K562 (cell line): ENCODE data around the gene KCNH8. TPM values are rescaled to one million over a fixed set of nuclear protein-coding genes. Genes with fewer than 3 reads are reported as not detected.

Experiments
- ATAC-seq: fragments of 200-7000 bp; cut with Tn5 transposase; 3 replicates; pipeline ENCODE4 v1.9.1; 2020; ENCODE audit warnings: moderate library complexity
- BruUV-seq: library from RNA; stranded (reverse); fragments of 400-500 nt; replicated peaks from 2 replicates; lab custom pipeline; 2021; lab: Mats Ljungman, UMichigan
- CTCF ChIA-PET: fragments of 300-600 bp; formaldehyde crosslinking; extraction: SDS; loops from one replicate; lab custom pipeline; 2021; ENCODE audit warnings: low intra/inter-chr PET ratio; lab: Yijun Ruan, JAX
- POLR2A ChIA-PET: fragments of 300-600, 350-650 bp; sonication (Branson Sonifier 250); formaldehyde crosslinking; extraction: SDS; loops from one replicate; lab custom pipeline; 2021; ENCODE audit warnings: antibody characterized with exemption, inconsistent platforms; lab: Yijun Ruan, JAX
- DNase-seq, 4 experiments: peaks; one replicate each; pipeline versions ENCODE4 v3.0.0 to v3.0.0-alpha.2; 2011 to 2018; ENCODE audit warnings: low spot score in 3 of 4, mixed read lengths in 3 of 4; ENCODE audit errors: extremely low read depth in 1 of 4
- FAIRE-seq: peaks from 2 replicates; lab custom pipeline; 2011; peaks lifted over from hg19 to GRCh38; lab: Jason Lieb, UNC
- H2AFZ ChIP-seq: 2 replicates; pipeline ENCODE4 v1.6.0; 2011; ENCODE audit warnings: low read depth, low read length, control low read depth, inconsistent platforms
- H3K27ac ChIP-seq: fragments of 200-600 bp; 3 replicates; pipeline ENCODE4 v1.8.0; 2011; ENCODE audit warnings: low read depth, mild to moderate bottlenecking, control low read depth, inconsistent platforms, low read length, moderate library complexity, mixed read lengths; ENCODE audit errors: extremely low read depth
- H3K27me3 ChIP-seq, 2 experiments: fragments of 300-600 bp in 1 of 2; 2 replicates in 1 of 2; 3 replicates in 1 of 2; pipeline versions ENCODE4 v1.6.0 to v1.8.0; 2011; ENCODE audit warnings: inconsistent platforms in 2 of 2, low read length in 2 of 2, mild to moderate bottlenecking in 1 of 2, mixed read lengths in 1 of 2, moderate library complexity in 1 of 2; ENCODE audit not compliant: control insufficient read depth in 2 of 2, insufficient read depth in 2 of 2
- H3K36me3 ChIP-seq: fragments of 300-600 bp; 3 replicates; pipeline ENCODE4 v1.8.0; 2011; ENCODE audit warnings: mild to moderate bottlenecking, low read length, inconsistent platforms; ENCODE audit not compliant: control insufficient read depth, insufficient read depth
- H3K4me1 ChIP-seq, 2 experiments: fragments of 200-600 bp in 1 of 2; replicated peaks in 1 of 2; 2 replicates in 1 of 2; 3 replicates in 1 of 2; pipeline versions ENCODE4 v1.5.1 to v1.8.0; 2011; ENCODE audit warnings: inconsistent platforms in 2 of 2, low read length in 2 of 2, mild to moderate bottlenecking in 1 of 2, mixed read lengths in 1 of 2, moderate library complexity in 1 of 2; ENCODE audit not compliant: control insufficient read depth in 2 of 2, insufficient read depth in 2 of 2
- H3K4me2 ChIP-seq: 2 replicates; pipeline ENCODE4 v1.6.1; 2011; ENCODE audit warnings: low read length, control low read depth, inconsistent platforms, mixed read lengths; ENCODE audit not compliant: insufficient read depth
- H3K4me3 ChIP-seq: fragments of 200-600 bp; sonication (generic), shearing (Covaris generic); 2 replicates; pipeline ENCODE4 v1.5.1; 2016; ENCODE audit warnings: control low read depth, inconsistent platforms
- H3K79me2 ChIP-seq: fragments of 200-600 bp; 3 replicates; pipeline ENCODE4 v1.8.0; 2011; ENCODE audit warnings: low read length, inconsistent platforms; ENCODE audit not compliant: control insufficient read depth, insufficient read depth
- H3K9ac ChIP-seq, 2 experiments: 2 replicates each; pipeline versions ENCODE4 v1.6.0 to v1.6.1; 2011; ENCODE audit warnings: low read depth in 2 of 2, low read length in 2 of 2, control low read depth in 1 of 2, inconsistent platforms in 1 of 2, mild to moderate bottlenecking in 1 of 2, mixed read lengths in 1 of 2; ENCODE audit not compliant: insufficient read depth in 1 of 2
- H3K9me1 ChIP-seq: one replicate; pipeline ENCODE4 v1.6.0; 2011; ENCODE audit warnings: inconsistent platforms, mild to moderate bottlenecking, low read length, moderate library complexity; ENCODE audit not compliant: control insufficient read depth, insufficient read depth
- H3K9me3 ChIP-seq: replicated peaks from 2 replicates; pipeline ENCODE4 v1.5.1; 2011; ENCODE audit warnings: low read depth, low read length, inconsistent platforms; ENCODE audit not compliant: control insufficient read depth, insufficient read depth
- H4K20me1 ChIP-seq: replicated peaks from 2 replicates; pipeline ENCODE4 v1.6.1; 2011; ENCODE audit warnings: low read length, inconsistent platforms, mixed read lengths; ENCODE audit not compliant: control insufficient read depth, insufficient read depth
- BACH1 ChIP-seq: fragments of 200-800 bp; sonication (Bioruptor generic); IDR thresholded peaks from 2 replicates; pipeline ENCODE4 v1.6.1; 2016; ENCODE audit warnings: missing genetic modification characterization, missing compliant biosample characterization
- FOXA3 ChIP-seq, 2 experiments: fragments of 450-650 bp in 1 of 2; sonication (generic) in 1 of 2; formaldehyde crosslinking; IDR thresholded peaks in 1 of 2; conservative IDR thresholded peaks in 1 of 2; 2 replicates each; pipeline versions ENCODE4 v1.4.0 to v1.8.0; 2020 to 2022; ENCODE audit warnings: mild to moderate bottlenecking in 2 of 2, missing genetic modification reagents in 1 of 2
- HES1 ChIP-seq: fragments of 450-650 bp; IDR thresholded peaks from 2 replicates; pipeline ENCODE4 v1.6.1; 2016; ENCODE audit warnings: low read depth, mild to moderate bottlenecking, moderate library complexity
- HNRNPK ChIP-seq: fragments of 200-400 bp; formaldehyde crosslinking; IDR thresholded peaks from one replicate; pipeline ENCODE4 v1.6.1; 2018; ENCODE audit warnings: mild to moderate bottlenecking, low read depth, low read length; ENCODE audit not compliant: poor library complexity, severe bottlenecking
- HOMEZ ChIP-seq: fragments of 250-450 bp; sonication (Bioruptor Pico); IDR thresholded peaks from 2 replicates; pipeline ENCODE4 v1.4.0; 2020; ENCODE audit warnings: mild to moderate bottlenecking, moderate library complexity
- MXD1 ChIP-seq: fragments of 250-450 bp; sonication (Bioruptor Pico); IDR thresholded peaks from 2 replicates; pipeline ENCODE4 v1.8.0; 2021; ENCODE audit warnings: borderline replicate concordance, mild to moderate bottlenecking, moderate library complexity; ENCODE audit not compliant: poor library complexity, severe bottlenecking
- NEUROD1 ChIP-seq: fragments of 150-350 bp; IDR thresholded peaks from 2 replicates; pipeline ENCODE4 v1.6.1; 2014; ENCODE audit warnings: borderline replicate concordance, low read length, low read depth; ENCODE audit not compliant: partially characterized antibody
- NFE2L1 ChIP-seq: fragments of 450-650 bp; IDR thresholded peaks from 2 replicates; pipeline ENCODE4 v1.6.1; 2016; ENCODE audit warnings: missing genetic modification characterization, low read depth, mild to moderate bottlenecking, missing compliant biosample characterization, moderate library complexity, borderline replicate concordance
- PCBP1 ChIP-seq: fragments of 200-400 bp; formaldehyde crosslinking; IDR thresholded peaks from 2 replicates; pipeline ENCODE4 v1.6.1; 2018; ENCODE audit warnings: mild to moderate bottlenecking, low read depth, low read length; ENCODE audit not compliant: poor library complexity, severe bottlenecking
- SIN3A ChIP-seq, 2 experiments: fragments of 150-350 bp in 1 of 2; IDR thresholded peaks; 2 replicates each; pipeline ENCODE4 v1.6.1; 2011 to 2016; ENCODE audit warnings: borderline replicate concordance in 2 of 2, low read depth in 2 of 2, low read length in 2 of 2, mild to moderate bottlenecking in 2 of 2, moderate library complexity in 2 of 2; ENCODE audit not compliant: control insufficient read depth in 1 of 2
- TCF15 ChIP-seq: fragments of 250-450 bp; sonication (Bioruptor Pico); IDR thresholded peaks from 2 replicates; pipeline ENCODE4 v1.8.0; 2022; ENCODE audit warnings: moderate library complexity, mild to moderate bottlenecking, inconsistent platforms
- ZKSCAN3 ChIP-seq: fragments of 250-450 bp; sonication (Bioruptor Pico); IDR thresholded peaks from 2 replicates; pipeline ENCODE4 v1.4.0; 2020
- WGBS: fragments of 100-300 bp; shearing (Covaris generic); methylation state at CpG from one replicate; pipeline ENCODE4 v1.1.6; 2016; ENCODE audit warnings: low coverage, mixed read lengths; ENCODE audit not compliant: insufficient coverage; ENCODE audit errors: missing lambda C conversion rate; 5-methylcytosine and 5-hydroxymethylcytosine counted together
- in situ Hi-C: fragments of 300-500 bp; cut with MboI; formaldehyde crosslinking; loops from 4 replicates; pipeline ENCODE4 v1.15.0; 2018; ENCODE audit warnings: inconsistent platforms, mixed read lengths
- intact Hi-C: fragments of 100-400 bp; cut with micrococcal nuclease; formaldehyde crosslinking; loops from 2 replicates; pipeline ENCODE4 v1.14.2; 2022
- polyA plus RNA-seq, 8 experiments: library from polyadenylated mRNA; depleted of rRNA in 4 of 8; stranded (reverse) in 5 of 8; unstranded in 3 of 8; fragments of >200 nt; fragmentation: Nextera tagmentation in 2 of 8; fragmentation: Illumina TruSeq in 1 of 8; extraction: Ambion mirVana in 2 of 8; extraction: Trizol in 1 of 8; gene quantifications; 2 replicates each; pipeline versions ENCODE4 v1.2.1 to v1.2.3, GENCODE V29; 2011 to 2014; ENCODE audit warnings: inconsistent platforms in 1 of 8, missing spikeins in 1 of 8
- total RNA-seq, 7 experiments: library from RNA; depleted of rRNA in 6 of 7; stranded (reverse); fragments of >200 nt in 6 of 7; fragmentation: Illumina TruSeq in 2 of 7; extraction: Trizol in 2 of 7; gene quantifications; 2 replicates each; pipeline versions ENCODE4 v1.2.1 to v1.2.3, GENCODE V29; 2011 to 2021; ENCODE audit warnings: low replicate concordance in 1 of 7

KCNH8 gene
- total and polyA plus RNA-seq, 9 of the 15 experiments (the other 6 are each of a cell fraction or from before 2014, with no cell fraction given): 0.02 to 0.08 (median 0.04) TPM; not detected in 6

GRCh38 chr3:19274576-19274975 is 126.3 kb downstream of the KCNH8 start:
- no peak for ATAC-seq
- intact Hi-C loops (no loop called here), in situ Hi-C loops (no loop called here)
- Histone ChIP-seq H2AFZ (no peak overlapping the region), H3K9me1 (no peaks in the 10 kb centered on the region), H3K27me3 (no peaks in the 10 kb centered on the region), H3K4me3 (no peak overlapping the region), H3K9me3 (no peaks in the 10 kb centered on the region; the same call in 1 of the 2 replicates), H3K4me2 (no peak overlapping the region), H3K27ac (no peak overlapping the region), H3K4me1 (no peaks in the 10 kb centered on the region), H3K36me3 (no peaks in the 10 kb centered on the region), H3K79me2 (no peaks in the 10 kb centered on the region), H4K20me1 (no peaks in the 10 kb centered on the region), H3K9ac (no peak overlapping the region)
- no TSS peak for BruUV-seq
- no peak for DNase-seq
- CTCF ChIA-PET: no interaction called here
- 0% methylated on average over 1 of the region's 1 CpG for WGBS
- POLR2A ChIA-PET: no interaction called here
- TF ChIP-seq HNRNPK: peak; percentile 87
- no peak for TF ChIP-seq HES1
- peak; percentile 60 for TF ChIP-seq PCBP1
- TF ChIP-seq TCF15 (CRISPR knock-in tag): no peak
- no peak for FAIRE-seq

GRCh38 chr3:19284974-19285373 is 136.7 kb downstream of the KCNH8 start:
- Histone ChIP-seq H3K79me2 (no peaks in the 10 kb centered on the region), H3K9me3 (no peaks in the 10 kb centered on the region), H3K9me1 (no peaks in the 10 kb centered on the region), H2AFZ (no peak overlapping the region), H3K27me3 (no peaks in the 10 kb centered on the region), H3K4me2 (no peak overlapping the region), H3K27ac (no peak overlapping the region), H4K20me1 (no peaks in the 10 kb centered on the region), H3K36me3 (no peaks in the 10 kb centered on the region), H3K4me1 (no peaks in the 10 kb centered on the region), H3K9ac (no peak overlapping the region), H3K4me3 (no peak overlapping the region)
- DNase-seq (no peak), ATAC-seq (no peak), FAIRE-seq (no peak)
- ChIA-PET CTCF (no interaction called here), POLR2A (no interaction called here)
- 2% methylated on average over 3 of the region's 3 CpGs for WGBS
- intact Hi-C loops (no loop called here), in situ Hi-C loops (no loop called here)
- no TSS peak for BruUV-seq
- TF ChIP-seq MXD1 (CRISPR knock-in tag) (no peak), BACH1 (no peak), NFE2L1 (tag) (no peak), ZKSCAN3 (CRISPR knock-in tag) (no peak), HOMEZ (CRISPR knock-in tag) (no peak), NEUROD1 (no peak), FOXA3 (CRISPR knock-in tag; conservative IDR thresholded peaks at IDR 0.05 in 1 of 2, IDR thresholded peaks at IDR 0.05 in 1 of 2) (no peak), SIN3A (IDR thresholded peaks at IDR 0.05; ENCODE audit: borderline replicate concordance in 2 of 2, control insufficient read depth in 1 of 2, low read depth in 2 of 2, low read length in 2 of 2) (no peak)
